Mammary epithelial cell (primary cell): ENCODE measurements around the gene BCL7B.
"Not testable (repeated sequence)": the region's sequence is repeated elsewhere in the genome, so short reads cannot be mapped to it uniquely, and the experiment has no call there.

Experiments
- EZH2 ChIP-seq: IDR thresholded peaks from 2 replicates; pipeline ENCODE4 v1.6.1; 2012; ENCODE audit warnings: low read length, inconsistent platforms, borderline replicate concordance
- TF ChIP-seq, protein P1 (sequence below), 2 donors: IDR thresholded peaks in 1 of 2; conservative IDR thresholded peaks in 1 of 2; 2 replicates each; pipeline ENCODE4 v1.5.1; 2011 to 2012; ENCODE audit warnings: inconsistent platforms in 2 of 2, low read length in 2 of 2, mild to moderate bottlenecking in 2 of 2, control low read depth in 1 of 2, low read depth in 1 of 2; ENCODE audit not compliant: insufficient read depth in 1 of 2; ENCODE audit errors: extremely low read depth in 1 of 2

- TF ChIP-seq, protein P1, sequence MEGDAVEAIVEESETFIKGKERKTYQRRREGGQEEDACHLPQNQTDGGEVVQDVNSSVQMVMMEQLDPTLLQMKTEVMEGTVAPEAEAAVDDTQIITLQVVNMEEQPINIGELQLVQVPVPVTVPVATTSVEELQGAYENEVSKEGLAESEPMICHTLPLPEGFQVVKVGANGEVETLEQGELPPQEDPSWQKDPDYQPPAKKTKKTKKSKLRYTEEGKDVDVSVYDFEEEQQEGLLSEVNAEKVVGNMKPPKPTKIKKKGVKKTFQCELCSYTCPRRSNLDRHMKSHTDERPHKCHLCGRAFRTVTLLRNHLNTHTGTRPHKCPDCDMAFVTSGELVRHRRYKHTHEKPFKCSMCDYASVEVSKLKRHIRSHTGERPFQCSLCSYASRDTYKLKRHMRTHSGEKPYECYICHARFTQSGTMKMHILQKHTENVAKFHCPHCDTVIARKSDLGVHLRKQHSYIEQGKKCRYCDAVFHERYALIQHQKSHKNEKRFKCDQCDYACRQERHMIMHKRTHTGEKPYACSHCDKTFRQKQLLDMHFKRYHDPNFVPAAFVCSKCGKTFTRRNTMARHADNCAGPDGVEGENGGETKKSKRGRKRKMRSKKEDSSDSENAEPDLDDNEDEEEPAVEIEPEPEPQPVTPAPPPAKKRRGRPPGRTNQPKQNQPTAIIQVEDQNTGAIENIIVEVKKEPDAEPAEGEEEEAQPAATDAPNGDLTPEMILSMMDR (conservative IDR thresholded peaks at IDR 0.05 in 1 of 2, IDR thresholded peaks at IDR 0.05 in 1 of 2; ENCODE audit: extremely low read depth in 1 of 2, insufficient read depth in 1 of 2, low read depth in 1 of 2, low read length in 2 of 2), result not testable (repeated sequence)
- not testable (repeated sequence) for TF ChIP-seq EZH2
Observed at GRCh38 chr7:73535918-73536317, 21.6 kb downstream of the BCL7B start.
